Heart left ventricle (tissue), 16 donors: ENCODE results near the gene TMEM120A. TPM values are rescaled to one million over a fixed set of nuclear protein-coding genes. Genes with fewer than 3 reads are reported as not detected.

Experiments used
- ATAC-seq, 4 donors: fragments of 200-7000 bp; cut with Tn5 transposase; one replicate each; pipeline ENCODE4 v1.9.1; 2020 to 2022; ENCODE audit warnings: moderate library complexity in 4 of 4, mild to moderate bottlenecking in 3 of 4, moderate number of reproducible peaks in 1 of 4
- DNase-seq, 5 donors: peaks; one replicate each; pipeline ENCODE4 v3.0.0-alpha.2; 2020
- H3K27ac ChIP-seq, 12 donors: fragments of 200-600 bp; sonication (generic) in 4 of 12; one replicate each; pipeline versions ENCODE4 v1.5.0 to v1.8.0; 2016 to 2022; ENCODE audit warnings: mild to moderate bottlenecking in 2 of 12
- H3K27me3 ChIP-seq, 9 donors: fragments of 200-600 bp; sonication (generic) in 2 of 9; one replicate each; pipeline versions ENCODE4 v1.5.1 to v1.8.0; 2016 to 2022; ENCODE audit warnings: mild to moderate bottlenecking in 3 of 9
- H3K36me3 ChIP-seq, 9 donors: fragments of 200-600 bp; sonication (generic) in 2 of 9; one replicate each; pipeline versions ENCODE4 v1.5.0 to v1.8.0; 2018 to 2022; ENCODE audit warnings: mild to moderate bottlenecking in 2 of 9
- H3K4me1 ChIP-seq, 12 donors: fragments of 200-600 bp; sonication (generic) in 4 of 12; one replicate each; pipeline versions ENCODE4 v1.5.0 to v1.8.0; 2016 to 2022; ENCODE audit warnings: mild to moderate bottlenecking in 3 of 12
- H3K4me3 ChIP-seq, 12 donors: fragments of 200-600 bp; sonication (generic) in 4 of 12; one replicate each; pipeline versions ENCODE4 v1.5.0 to v1.8.0; 2017 to 2022; ENCODE audit warnings: mild to moderate bottlenecking in 9 of 12, moderate library complexity in 4 of 12
- H3K9me3 ChIP-seq, 12 donors: fragments of 200-600 bp; sonication (generic) in 4 of 12; one replicate each; pipeline versions ENCODE4 v1.5.0 to v1.8.0; 2016 to 2022; ENCODE audit warnings: mild to moderate bottlenecking in 1 of 12
- POLR2A ChIP-seq, 2 donors: fragments of 450-650 bp; IDR thresholded peaks; one replicate each; pipeline ENCODE4 v1.6.1; 2017; ENCODE audit warnings: antibody characterized with exemption in 2 of 2, mild to moderate bottlenecking in 2 of 2, moderate library complexity in 2 of 2
- WGBS, 4 donors: extraction: QIAGEN DNeasy Blood & Tissue Kit in 2 of 4; methylation state at CpG; one replicate each; pipeline versions ENCODE4 v1.1.5 to v1.1.7; 2013 to 2018; 5-methylcytosine and 5-hydroxymethylcytosine counted together
- intact Hi-C, 10 donors: fragments of 100-400 bp; cut with DNase I; formaldehyde crosslinking; loops; one replicate each; pipeline versions ENCODE4 v1.11.1 to v1.14.2; 2022
- polyA plus RNA-seq, 2 donors: library from polyadenylated mRNA; stranded (reverse); fragments of 200-250 nt; gene quantifications; one replicate each; pipeline ENCODE4 v1.2.3, GENCODE V29; 2013
- total RNA-seq, 9 donors: library from RNA; depleted of rRNA in 2 of 9; stranded (reverse); fragments of >200 nt in 2 of 9; fragmentation: NEBNext Ultra II Directional in 3 of 9; extraction: Animal tissue kit (Norgen Biotek cat#: 25700) in 3 of 9; gene quantifications; one replicate each; pipeline versions ENCODE4 v1.1.0 to v1.2.4, GENCODE V29; 2016 to 2023
- TF ChIP-seq, protein P1 (sequence below), 12 donors: fragments of 200-600 bp; sonication (generic) in 4 of 12; IDR thresholded peaks; one replicate each; pipeline versions ENCODE4 v1.5.0 to v1.8.0; 2018 to 2022; ENCODE audit warnings: antibody characterized with exemption in 12 of 12, mild to moderate bottlenecking in 5 of 12
- donor health status: ischemic (EF 13 %, LVEDD 7.1; RV severe dilation, severe dysfunction).
- donor health status: healthy with polysubstance abuse.
- donor health status: DM: no; HTN: yes; CAD: no.
- donor health status: DM: no; HTN: no; CAD: no.
- donor health status: ischemic (EF 25% LVEDD 6.9; RV normal size, moderate dysfunction).
- donor health status: ischemic (EF 25% LVEDD 5.7; RV mildly dilated, moderate dysfunction).
- donor health status: healthy.
- donor health status: DM: yes; HTN: yes; CAD: no.
- donor health status: ischemic (EF 35%, LVEDD 5.7; RV mildly dilated, moderate dysfunction).
- donor health status: nonischemic (EF 11% LVEDD 7.7; RV severe dilation, severe dysfunction).
- donor health status: DM: yes; HTN: yes; CAD: no.
- donor health status: PGD.
- donor health status: ischemic (EF 29% LVEDD 5.4; RV normal size, mild dysfunction).
- donor health status: nonischemic (EF 23%, LVEDD 6.1; RV moderate dilation, normal function).

TMEM120A gene
- total and polyA plus RNA-seq, 11 donors, result 63.8 to 181 (median 130) TPM

DNA sequence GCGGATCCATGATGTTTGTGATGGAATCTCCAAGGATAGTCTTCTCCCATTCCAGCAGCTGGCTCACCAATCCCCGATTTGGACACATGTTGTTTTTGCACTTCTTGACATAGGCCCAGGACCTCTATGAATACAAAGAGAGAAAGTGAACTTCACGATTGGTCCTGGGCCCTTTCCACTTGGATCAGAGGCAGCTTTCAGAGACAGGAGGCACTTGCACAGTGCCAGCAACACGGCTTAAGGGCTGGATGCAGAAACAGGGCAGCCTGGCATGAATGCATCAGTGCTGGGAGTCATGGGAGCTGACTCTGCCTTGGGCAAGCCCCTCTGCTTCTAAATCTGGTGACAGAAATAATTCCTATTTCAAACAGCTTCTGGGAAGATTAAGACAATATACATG is 2.1 kb upstream of the TMEM120A start:
- TF ChIP-seq POLR2A (IDR thresholded peaks at IDR 0.05), result no peak
- TF ChIP-seq, protein P1, sequence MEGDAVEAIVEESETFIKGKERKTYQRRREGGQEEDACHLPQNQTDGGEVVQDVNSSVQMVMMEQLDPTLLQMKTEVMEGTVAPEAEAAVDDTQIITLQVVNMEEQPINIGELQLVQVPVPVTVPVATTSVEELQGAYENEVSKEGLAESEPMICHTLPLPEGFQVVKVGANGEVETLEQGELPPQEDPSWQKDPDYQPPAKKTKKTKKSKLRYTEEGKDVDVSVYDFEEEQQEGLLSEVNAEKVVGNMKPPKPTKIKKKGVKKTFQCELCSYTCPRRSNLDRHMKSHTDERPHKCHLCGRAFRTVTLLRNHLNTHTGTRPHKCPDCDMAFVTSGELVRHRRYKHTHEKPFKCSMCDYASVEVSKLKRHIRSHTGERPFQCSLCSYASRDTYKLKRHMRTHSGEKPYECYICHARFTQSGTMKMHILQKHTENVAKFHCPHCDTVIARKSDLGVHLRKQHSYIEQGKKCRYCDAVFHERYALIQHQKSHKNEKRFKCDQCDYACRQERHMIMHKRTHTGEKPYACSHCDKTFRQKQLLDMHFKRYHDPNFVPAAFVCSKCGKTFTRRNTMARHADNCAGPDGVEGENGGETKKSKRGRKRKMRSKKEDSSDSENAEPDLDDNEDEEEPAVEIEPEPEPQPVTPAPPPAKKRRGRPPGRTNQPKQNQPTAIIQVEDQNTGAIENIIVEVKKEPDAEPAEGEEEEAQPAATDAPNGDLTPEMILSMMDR (IDR thresholded peaks at IDR 0.05), result no peak
- DNase-seq (peak in 1 of 5 donors; percentile 13), ATAC-seq (no peak)
- Histone ChIP-seq H3K4me3 (no peak overlapping the region), H3K4me1 (peaks cover 6 to 39% (median 24%) of the 10 kb centered on the region in 12 donors), H3K9me3 (no peaks in the 10 kb centered on the region), H3K27me3 (no peaks in the 10 kb centered on the region), H3K27ac (peak overlapping the region in 1 of 12 donors; percentile 15), H3K36me3 (peaks cover 0 to 24% (median 5%) of the 10 kb centered on the region in 9 donors)
- intact Hi-C loops, result loop anchor here in 2 of 10 donors (5.0 to 10.0 kb wide), 2 partner anchors 34 to 122 kb away; partner anchors contain the start of gene RHBDD2 (in 2 of the 2)
- WGBS, 4 donors, result 65 to 91% (median 75%) methylated on average over 3 to 4 of the region's 4 CpGs

GRCh38 chr7:75995996-75996395 is 1.6 kb upstream of the TMEM120A start:
- Histone ChIP-seq H3K27ac (peak overlapping the region in 1 of 12 donors; percentile 96), H3K9me3 (no peaks in the 10 kb centered on the region), H3K4me1 (peaks cover 6 to 40% (median 25%) of the 10 kb centered on the region in 12 donors), H3K27me3 (no peaks in the 10 kb centered on the region), H3K4me3 (no peak overlapping the region), H3K36me3 (peaks cover 0 to 20% (median 5%) of the 10 kb centered on the region in 9 donors)
- intact Hi-C loops, result loop anchor here in 4 of 10 donors (2.0 to 10.0 kb wide), 3 partner anchors 34 to 121 kb away; partner anchors contain the start of genes POR (in 2 of the 4) and RHBDD2 (in 2 of the 4)
- ATAC-seq (no peak), DNase-seq (peak in 1 of 5 donors; percentile 19)
- WGBS, 4 donors, result 97 to 100% (median 98%) methylated on average over 3 to 5 of the region's 5 CpGs
- TF ChIP-seq, protein P1 (IDR thresholded peaks at IDR 0.05), result no peak
- TF ChIP-seq POLR2A (IDR thresholded peaks at IDR 0.05), result no peak

- intact Hi-C loops, result loop anchor here in 4 of 10 donors (2.0 to 10.0 kb wide), 3 partner anchors 33 to 120 kb away; partner anchors contain the start of genes POR (in 2 of the 4) and RHBDD2 (in 2 of the 4)
- ATAC-seq (peak in 2 of 4 donors; percentile 1 to 2), DNase-seq (peak in 2 of 5 donors; percentile 45 to 51)
- TF ChIP-seq POLR2A (IDR thresholded peaks at IDR 0.05), result no peak
- TF ChIP-seq, protein P1 (IDR thresholded peaks at IDR 0.05), result no peak
- H3K4me1 ChIP-seq, result peaks cover 6 to 45% (median 32%) of the 10 kb centered on the region in 12 donors
- H3K36me3 ChIP-seq, result peaks cover 0 to 19% (median under 1%) of the 10 kb centered on the region in 9 donors
- H3K27me3 ChIP-seq, result no peaks in the 10 kb centered on the region
- H3K4me3 ChIP-seq, result peak overlapping the region in 11 of 12 donors; percentile 60 to 97 (median 82)
- peak overlapping the region; percentile 49 to 100 (median 96) for H3K27ac ChIP-seq
- H3K9me3 ChIP-seq, result no peaks in the 10 kb centered on the region
- 37 to 44% (median 39%) methylated on average over 9 to 11 of the region's 11 CpGs for WGBS, 4 donors
These were observed 667 bp upstream of the TMEM120A start for GRCh38 chr7:75995052-75995471.

- DNase-seq, result peak; percentile 77 to 90 (median 88)
- peak; percentile 19 to 49 (median 38) for ATAC-seq
- TF ChIP-seq POLR2A (IDR thresholded peaks at IDR 0.05), result no peak
- TF ChIP-seq, protein P1 (IDR thresholded peaks at IDR 0.05), result no peak
- intact Hi-C loops, result loop anchor here in 6 of 10 donors (2.0 to 10.0 kb wide), 4 partner anchors 53 to 119 kb away; partner anchors contain the start of genes POR (in 5 of the 6), RHBDD2 (in 2 of the 6), MDH2 (in 1 of the 6) and STYXL1 (in 1 of the 6)
- Histone ChIP-seq H3K9me3 (no peaks in the 10 kb centered on the region), H3K4me1 (peaks cover 6 to 56% (median 39%) of the 10 kb centered on the region in 12 donors), H3K4me3 (peak overlapping the region; percentile 60 to 97 (median 82)), H3K36me3 (peaks cover 0 to 19% (median 0%) of the 10 kb centered on the region in 9 donors), H3K27me3 (no peaks in the 10 kb centered on the region), H3K27ac (peak overlapping the region; percentile 91 to 100 (median 96))
- 0 to 2% (median 1%) methylated on average over 15 to 40 of the region's 40 CpGs for WGBS, 4 donors
These were observed 557 bp downstream of the TMEM120A start for GRCh38 chr7:75993689-75994387.
